ENCODE data around the gene SPDYE18.
"Not testable (repeated sequence)": the region's sequence is repeated elsewhere in the genome, so short reads cannot be mapped to it uniquely, and the experiment has no call there.

GRCh38 chr7:77102671-77103070 lies 40.3 kb upstream of the SPDYE18 start:
- TF ChIP-seq, protein P1, sequence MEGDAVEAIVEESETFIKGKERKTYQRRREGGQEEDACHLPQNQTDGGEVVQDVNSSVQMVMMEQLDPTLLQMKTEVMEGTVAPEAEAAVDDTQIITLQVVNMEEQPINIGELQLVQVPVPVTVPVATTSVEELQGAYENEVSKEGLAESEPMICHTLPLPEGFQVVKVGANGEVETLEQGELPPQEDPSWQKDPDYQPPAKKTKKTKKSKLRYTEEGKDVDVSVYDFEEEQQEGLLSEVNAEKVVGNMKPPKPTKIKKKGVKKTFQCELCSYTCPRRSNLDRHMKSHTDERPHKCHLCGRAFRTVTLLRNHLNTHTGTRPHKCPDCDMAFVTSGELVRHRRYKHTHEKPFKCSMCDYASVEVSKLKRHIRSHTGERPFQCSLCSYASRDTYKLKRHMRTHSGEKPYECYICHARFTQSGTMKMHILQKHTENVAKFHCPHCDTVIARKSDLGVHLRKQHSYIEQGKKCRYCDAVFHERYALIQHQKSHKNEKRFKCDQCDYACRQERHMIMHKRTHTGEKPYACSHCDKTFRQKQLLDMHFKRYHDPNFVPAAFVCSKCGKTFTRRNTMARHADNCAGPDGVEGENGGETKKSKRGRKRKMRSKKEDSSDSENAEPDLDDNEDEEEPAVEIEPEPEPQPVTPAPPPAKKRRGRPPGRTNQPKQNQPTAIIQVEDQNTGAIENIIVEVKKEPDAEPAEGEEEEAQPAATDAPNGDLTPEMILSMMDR (IDR thresholded peaks at IDR 0.05) = not testable (repeated sequence)
- TF ChIP-seq EP300, POLR2AphosphoS5 (IDR thresholded peaks at IDR 0.05): not testable (repeated sequence)

Data from sigmoid colon (tissue), 4 donors.